ENCODE results near the gene HIPK1.

HIPK1 gene

DNA sequence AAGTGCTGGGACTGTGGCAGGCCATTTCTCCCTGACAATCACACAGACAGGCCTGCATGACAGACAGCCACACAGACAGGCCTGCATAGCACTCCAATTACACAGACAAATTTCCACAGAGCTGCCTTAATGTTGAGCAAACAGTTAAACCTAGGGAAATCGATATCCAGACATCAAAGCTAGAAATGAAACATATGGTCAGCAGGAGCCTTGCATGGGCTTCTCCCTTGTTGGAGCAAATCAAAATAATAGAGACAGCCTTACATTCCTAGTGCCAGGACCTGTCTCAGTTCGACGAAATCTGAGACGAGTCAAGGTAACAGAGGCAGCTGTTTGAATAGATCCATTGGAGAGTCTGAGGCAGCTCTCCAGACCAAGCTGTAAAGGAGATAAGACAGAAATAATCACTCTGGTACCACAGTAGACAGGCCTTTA lies 92.6 kb downstream of the HIPK1 start:
- DNase-seq = no peak

DNA sequence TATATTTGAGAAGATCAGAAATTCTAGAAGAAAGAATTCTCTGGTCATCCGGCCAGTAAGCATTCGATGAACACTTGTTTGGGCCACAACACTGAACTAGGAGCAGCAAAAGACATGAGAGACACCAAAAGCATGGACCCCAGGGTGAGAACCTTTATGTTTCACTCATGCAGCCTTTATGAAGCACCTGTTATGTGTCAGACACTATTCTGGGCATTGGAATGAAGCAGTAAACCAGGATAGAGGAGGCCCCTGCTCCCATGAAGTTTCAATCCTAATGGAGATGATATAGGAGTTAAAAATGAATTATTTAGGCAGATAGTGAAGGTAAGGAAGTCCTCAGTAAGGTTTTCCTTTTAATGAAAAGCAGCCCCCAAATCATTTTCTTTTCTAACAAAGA lies 93.8 kb downstream of the HIPK1 start:
- DNase-seq = no peak

DNA sequence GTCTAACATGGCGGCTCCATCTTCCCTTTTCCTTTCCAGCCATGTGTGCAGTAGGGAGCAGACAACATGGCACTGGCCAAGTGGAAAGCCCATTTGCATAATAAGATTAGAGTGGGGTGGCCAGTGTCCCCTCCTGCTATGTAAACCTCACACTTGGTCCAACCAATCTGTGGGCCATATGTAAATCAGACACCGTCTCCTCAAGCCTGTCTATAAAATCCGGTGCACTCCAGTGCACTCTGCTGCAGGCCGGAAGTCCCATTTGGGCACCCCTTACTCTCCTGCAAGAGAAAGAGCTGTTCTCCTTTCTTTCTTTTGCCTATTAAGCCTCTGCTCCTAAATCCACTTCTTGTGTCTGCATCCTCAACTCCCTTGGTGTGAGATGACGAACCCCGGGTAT lies 94.3 kb downstream of the HIPK1 start:
- DNase-seq = no peak

DNA sequence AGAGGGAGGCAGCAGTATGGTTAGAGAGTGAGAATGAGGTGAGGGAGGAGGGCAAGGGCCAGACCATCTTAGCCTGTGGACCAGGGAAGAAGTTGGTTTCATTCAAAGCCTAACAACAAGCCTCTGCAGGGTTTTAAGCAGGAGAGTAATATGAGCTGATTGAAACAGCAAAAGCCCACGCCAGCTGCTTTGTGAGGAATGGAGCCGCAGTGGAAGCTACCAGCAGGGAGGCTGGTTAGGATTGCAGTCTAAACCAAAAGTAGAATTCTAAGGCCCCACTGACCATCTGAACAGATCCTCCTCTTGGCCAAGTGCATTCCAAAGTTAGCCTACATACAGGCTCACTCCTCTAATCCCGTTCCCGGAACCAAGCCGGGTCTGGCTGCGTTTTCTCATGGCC lies 94.9 kb downstream of the HIPK1 start:
- no peak for DNase-seq

DNA sequence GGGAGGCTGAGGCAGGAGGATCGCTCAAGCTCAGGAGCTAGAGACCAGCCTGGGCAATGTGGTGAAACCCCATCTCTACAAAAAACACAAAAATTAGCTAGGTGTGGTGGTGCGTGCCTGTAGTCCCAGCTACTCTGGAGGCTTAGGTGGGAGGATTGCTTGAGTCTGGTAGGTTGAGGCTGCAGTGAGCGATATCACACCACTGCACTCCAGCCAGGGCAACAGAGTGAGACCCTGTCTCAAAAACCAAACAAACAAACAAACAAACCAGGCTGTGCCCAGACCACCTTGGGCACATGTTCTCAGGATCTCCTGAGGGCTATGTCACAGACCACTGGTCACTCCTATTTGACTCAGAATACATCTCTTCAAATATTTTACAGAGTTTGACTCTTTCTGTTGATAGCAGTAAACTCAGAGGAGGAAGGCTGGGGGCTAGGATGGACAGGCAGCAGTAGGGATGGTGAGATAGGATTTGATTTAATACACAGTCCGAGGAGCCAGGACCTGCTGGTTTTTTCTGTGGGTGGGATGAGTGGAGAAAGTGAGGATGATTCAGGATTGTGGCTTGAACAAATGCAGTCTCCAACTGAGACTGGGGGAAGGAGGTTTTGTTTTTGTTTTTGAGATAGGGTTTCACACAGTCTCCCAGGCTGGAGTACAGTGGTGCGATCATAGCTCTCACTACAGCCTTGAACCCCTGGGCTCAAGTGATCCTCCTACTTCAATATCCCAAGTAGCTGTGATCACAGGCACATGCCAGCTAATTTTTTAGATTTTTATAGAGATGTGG lies 96.7 kb downstream of the HIPK1 start:
- no peak for DNase-seq

DNA sequence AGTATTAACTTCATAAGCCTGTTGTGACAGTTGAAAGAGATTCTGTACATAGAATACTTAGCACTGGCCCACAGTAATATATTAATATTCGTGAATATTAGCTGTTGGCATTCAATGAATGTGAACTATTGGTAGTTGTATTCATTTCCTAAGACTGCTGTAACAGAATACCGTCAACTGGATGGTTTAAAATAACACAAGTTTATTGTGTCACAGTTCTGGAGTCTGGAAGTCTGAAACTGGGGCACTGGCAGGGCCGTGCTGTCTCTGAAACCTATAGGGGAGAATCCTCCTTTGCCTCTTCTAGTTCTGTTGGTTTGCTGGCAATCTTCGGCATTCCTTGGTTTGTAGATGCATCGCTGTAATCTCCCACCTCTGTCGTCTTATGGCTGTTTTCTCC lies 97.7 kb downstream of the HIPK1 start:
- DNase-seq = no peak
